ENCODE measurements around the gene PPIG. TPM values are rescaled to one million over a fixed set of nuclear protein-coding genes. Genes with fewer than 3 reads are reported as not detected.
A peak's percentile ranks its signal among the peaks of the same experiment; 100 is the strongest.
"Not testable (repeated sequence)": the region's sequence is repeated elsewhere in the genome, so short reads cannot be mapped to it uniquely, and the experiment has no call there.

PPIG gene
- polyA plus RNA-seq, 1 experiment, result 11.7 TPM

- H3K36me3 ChIP-seq (ENCODE audit: control insufficient read depth, insufficient read depth, low read length), result no peaks in the 10 kb centered on the region
- H3K27me3 ChIP-seq (ENCODE audit: control insufficient read depth, insufficient read depth, low read length), result 0 out of 2 replicates have a peak, but pooled peaks cover 1% of the 10 kb centered on the region
- no peak for DNase-seq (ENCODE audit: low read depth)
- H3K4me3 ChIP-seq (ENCODE audit: low read depth, low read length), result no peak overlapping the region
- TF ChIP-seq, protein P1, sequence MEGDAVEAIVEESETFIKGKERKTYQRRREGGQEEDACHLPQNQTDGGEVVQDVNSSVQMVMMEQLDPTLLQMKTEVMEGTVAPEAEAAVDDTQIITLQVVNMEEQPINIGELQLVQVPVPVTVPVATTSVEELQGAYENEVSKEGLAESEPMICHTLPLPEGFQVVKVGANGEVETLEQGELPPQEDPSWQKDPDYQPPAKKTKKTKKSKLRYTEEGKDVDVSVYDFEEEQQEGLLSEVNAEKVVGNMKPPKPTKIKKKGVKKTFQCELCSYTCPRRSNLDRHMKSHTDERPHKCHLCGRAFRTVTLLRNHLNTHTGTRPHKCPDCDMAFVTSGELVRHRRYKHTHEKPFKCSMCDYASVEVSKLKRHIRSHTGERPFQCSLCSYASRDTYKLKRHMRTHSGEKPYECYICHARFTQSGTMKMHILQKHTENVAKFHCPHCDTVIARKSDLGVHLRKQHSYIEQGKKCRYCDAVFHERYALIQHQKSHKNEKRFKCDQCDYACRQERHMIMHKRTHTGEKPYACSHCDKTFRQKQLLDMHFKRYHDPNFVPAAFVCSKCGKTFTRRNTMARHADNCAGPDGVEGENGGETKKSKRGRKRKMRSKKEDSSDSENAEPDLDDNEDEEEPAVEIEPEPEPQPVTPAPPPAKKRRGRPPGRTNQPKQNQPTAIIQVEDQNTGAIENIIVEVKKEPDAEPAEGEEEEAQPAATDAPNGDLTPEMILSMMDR (IDR thresholded peaks at IDR 0.05; ENCODE audit: insufficient read depth, low read depth, low read length), result no peak
- POLR2A ChIA-PET, result no interaction called here
- CTCF ChIA-PET, result no interaction called here
These were observed 5.1 kb upstream of the PPIG start for GRCh38 chr2:169579044-169579443.

GRCh38 chr2:169582552-169583266 is 1.4 kb upstream of the PPIG start:
- DNase-seq (ENCODE audit: low read depth); POLR2A ChIA-PET; CTCF ChIA-PET: not testable (repeated sequence)

DNA sequence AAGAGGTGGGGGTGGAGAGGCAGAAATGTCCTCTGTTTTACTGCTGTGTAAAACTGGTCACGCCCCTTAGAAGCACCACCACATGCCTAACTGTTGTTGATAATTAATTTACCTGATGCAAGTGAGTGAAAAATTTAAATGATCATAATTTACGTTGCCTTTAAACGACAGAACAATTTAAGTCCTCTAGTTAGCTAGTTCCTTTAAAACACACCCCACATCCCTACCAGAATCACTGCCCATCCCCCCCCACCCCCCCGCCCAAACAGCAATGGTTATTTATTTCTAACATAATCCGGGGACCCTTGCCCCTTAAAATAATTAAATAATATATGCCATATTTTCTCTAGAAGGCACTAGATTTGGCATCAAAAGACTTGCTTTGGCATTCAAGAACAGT is 633 bp upstream of the PPIG start:
- Histone ChIP-seq H3K4me3 (ENCODE audit: low read depth, low read length) (no peak overlapping the region), H3K36me3 (ENCODE audit: control insufficient read depth, insufficient read depth, low read length) (no peaks in the 10 kb centered on the region)

More at GRCh38 chr2:169582552-169583266, 1.4 kb upstream of the PPIG start:
- H3K27me3 ChIP-seq (ENCODE audit: control insufficient read depth, insufficient read depth, low read length); H3K4me3 ChIP-seq (ENCODE audit: low read depth, low read length); H3K36me3 ChIP-seq (ENCODE audit: control insufficient read depth, insufficient read depth, low read length): not testable (repeated sequence)

DNA sequence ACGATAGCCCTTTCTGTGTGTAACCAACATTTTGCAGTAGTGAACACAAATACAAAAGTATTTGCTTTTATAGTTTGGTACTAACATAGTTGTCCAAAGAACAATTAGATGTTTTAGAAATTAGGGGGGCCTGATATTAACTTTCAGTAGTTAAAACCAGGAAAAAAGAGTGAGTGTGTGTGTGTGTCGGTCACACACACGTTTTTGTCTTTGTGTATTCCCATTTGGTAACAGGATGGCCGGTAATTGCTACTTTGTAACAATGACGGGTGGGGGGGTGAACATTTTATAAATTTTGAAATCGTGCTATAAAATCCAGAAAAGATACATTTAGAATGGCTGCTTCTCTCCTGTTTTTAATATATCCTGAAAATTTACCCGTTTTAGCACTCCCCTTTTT is 1.5 kb downstream of the PPIG start:
- TF ChIP-seq, protein P1 (IDR thresholded peaks at IDR 0.05; ENCODE audit: insufficient read depth, low read depth, low read length), result no peak
- no peak for DNase-seq (ENCODE audit: low read depth)
- H3K4me3 ChIP-seq (ENCODE audit: low read depth, low read length), result peak overlapping the region; percentile 69
- no peaks in the 10 kb centered on the region for H3K36me3 ChIP-seq (ENCODE audit: control insufficient read depth, insufficient read depth, low read length)
- POLR2A ChIA-PET, result no interaction called here
- H3K27me3 ChIP-seq (ENCODE audit: control insufficient read depth, insufficient read depth, low read length), result no peaks in the 10 kb centered on the region
- CTCF ChIA-PET, result no interaction called here

More for the DNA sequence above, 633 bp upstream of the PPIG start:
- CTCF ChIA-PET, result interaction anchor here (1.0 kb wide), 1 partner anchor 20 kb away, joined by 3 read pairs; no protein-coding TSS in a partner anchor
- 0 out of 2 replicates have a peak, but pooled peaks cover 1% of the 10 kb centered on the region for H3K27me3 ChIP-seq (ENCODE audit: control insufficient read depth, insufficient read depth, low read length)
- POLR2A ChIA-PET, result no interaction called here
- no peak for DNase-seq (ENCODE audit: low read depth)
- TF ChIP-seq, protein P1 (IDR thresholded peaks at IDR 0.05; ENCODE audit: insufficient read depth, low read depth, low read length), result no peak

DNA sequence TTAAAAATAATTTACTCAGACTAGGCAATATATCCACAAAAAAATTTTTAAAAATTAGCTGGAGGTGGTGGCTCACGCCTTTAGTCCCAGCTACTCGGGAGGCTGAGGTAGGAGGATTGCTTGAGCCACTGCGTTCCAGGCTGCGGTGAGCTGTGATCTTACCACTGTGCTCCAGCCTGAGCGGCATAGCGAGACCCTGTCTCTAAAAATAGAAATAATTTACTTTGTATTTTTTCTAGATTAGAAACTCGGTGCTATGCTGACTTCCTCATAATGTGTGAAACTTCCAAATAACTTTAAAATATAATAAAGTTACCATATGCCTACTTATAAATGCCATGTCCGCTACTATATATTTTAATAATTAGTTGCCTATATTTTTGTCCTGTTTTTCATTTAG is 6.7 kb downstream of the PPIG start:
- ChIA-PET POLR2A (no interaction called here), CTCF (no interaction called here)
- no peak for DNase-seq (ENCODE audit: low read depth)
- H3K36me3 ChIP-seq (ENCODE audit: control insufficient read depth, insufficient read depth, low read length), result no peaks in the 10 kb centered on the region
- no peak overlapping the region for H3K4me3 ChIP-seq (ENCODE audit: low read depth, low read length)
- TF ChIP-seq, protein P1 (IDR thresholded peaks at IDR 0.05; ENCODE audit: insufficient read depth, low read depth, low read length), result no peak
- H3K27me3 ChIP-seq (ENCODE audit: control insufficient read depth, insufficient read depth, low read length), result no peaks in the 10 kb centered on the region

GRCh38 chr2:169596546-169596945 is 12.4 kb downstream of the PPIG start:
- POLR2A ChIA-PET; H3K36me3 ChIP-seq (ENCODE audit: control insufficient read depth, insufficient read depth, low read length); H3K27me3 ChIP-seq (ENCODE audit: control insufficient read depth, insufficient read depth, low read length); H3K4me3 ChIP-seq (ENCODE audit: low read depth, low read length); DNase-seq (ENCODE audit: low read depth); CTCF ChIA-PET: not testable (repeated sequence)
